Ovary (tissue), 3 donors: ENCODE results near the gene MRPL51.

Experiments
- EP300 ChIP-seq: sonication (generic); formaldehyde crosslinking; IDR thresholded peaks from one replicate; pipeline ENCODE4 v1.6.1; 2017; ENCODE audit warnings: antibody characterized with exemption
- POLR2A ChIP-seq: fragments of 450-650 bp; IDR thresholded peaks from one replicate; pipeline ENCODE4 v1.6.1; 2017; ENCODE audit warnings: antibody characterized with exemption, mild to moderate bottlenecking, moderate library complexity
- TF ChIP-seq, protein P1 (sequence below), 3 donors: fragments of 450-650 bp in 2 of 3; fragments of 200-600 bp in 1 of 3; IDR thresholded peaks; one replicate each; pipeline versions ENCODE4 v1.5.1 to v1.8.0; 2016 to 2022; ENCODE audit warnings: antibody characterized with exemption in 3 of 3, mild to moderate bottlenecking in 1 of 3
- donor health status: DM: no; HTN: no; CAD: no.

GRCh38 chr12:6444031-6444430 is 49.0 kb downstream of the MRPL51 start:
- TF ChIP-seq, protein P1, sequence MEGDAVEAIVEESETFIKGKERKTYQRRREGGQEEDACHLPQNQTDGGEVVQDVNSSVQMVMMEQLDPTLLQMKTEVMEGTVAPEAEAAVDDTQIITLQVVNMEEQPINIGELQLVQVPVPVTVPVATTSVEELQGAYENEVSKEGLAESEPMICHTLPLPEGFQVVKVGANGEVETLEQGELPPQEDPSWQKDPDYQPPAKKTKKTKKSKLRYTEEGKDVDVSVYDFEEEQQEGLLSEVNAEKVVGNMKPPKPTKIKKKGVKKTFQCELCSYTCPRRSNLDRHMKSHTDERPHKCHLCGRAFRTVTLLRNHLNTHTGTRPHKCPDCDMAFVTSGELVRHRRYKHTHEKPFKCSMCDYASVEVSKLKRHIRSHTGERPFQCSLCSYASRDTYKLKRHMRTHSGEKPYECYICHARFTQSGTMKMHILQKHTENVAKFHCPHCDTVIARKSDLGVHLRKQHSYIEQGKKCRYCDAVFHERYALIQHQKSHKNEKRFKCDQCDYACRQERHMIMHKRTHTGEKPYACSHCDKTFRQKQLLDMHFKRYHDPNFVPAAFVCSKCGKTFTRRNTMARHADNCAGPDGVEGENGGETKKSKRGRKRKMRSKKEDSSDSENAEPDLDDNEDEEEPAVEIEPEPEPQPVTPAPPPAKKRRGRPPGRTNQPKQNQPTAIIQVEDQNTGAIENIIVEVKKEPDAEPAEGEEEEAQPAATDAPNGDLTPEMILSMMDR (IDR thresholded peaks at IDR 0.05) = no peak
- TF ChIP-seq POLR2A (no peak), EP300 (no peak)
